NOMO-1 treated with DMSO at 0.1 percent for 48 hours (cell line): ENCODE data around the gene C9orf40.

Source experiments
- DNase-seq: peaks from one replicate; lab custom pipeline; 2025; ENCODE audit not compliant: unreplicated experiment; lab: John Stamatoyannopoulos, UW

The C9orf40 gene, protein sequence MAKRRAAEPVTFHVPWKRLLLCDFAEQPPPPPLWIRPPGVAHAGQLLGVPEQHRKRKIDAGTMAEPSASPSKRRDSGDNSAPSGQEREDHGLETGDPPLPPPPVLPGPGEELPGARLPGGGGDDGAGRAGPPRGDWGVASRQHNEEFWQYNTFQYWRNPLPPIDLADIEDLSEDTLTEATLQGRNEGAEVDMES

DNA sequence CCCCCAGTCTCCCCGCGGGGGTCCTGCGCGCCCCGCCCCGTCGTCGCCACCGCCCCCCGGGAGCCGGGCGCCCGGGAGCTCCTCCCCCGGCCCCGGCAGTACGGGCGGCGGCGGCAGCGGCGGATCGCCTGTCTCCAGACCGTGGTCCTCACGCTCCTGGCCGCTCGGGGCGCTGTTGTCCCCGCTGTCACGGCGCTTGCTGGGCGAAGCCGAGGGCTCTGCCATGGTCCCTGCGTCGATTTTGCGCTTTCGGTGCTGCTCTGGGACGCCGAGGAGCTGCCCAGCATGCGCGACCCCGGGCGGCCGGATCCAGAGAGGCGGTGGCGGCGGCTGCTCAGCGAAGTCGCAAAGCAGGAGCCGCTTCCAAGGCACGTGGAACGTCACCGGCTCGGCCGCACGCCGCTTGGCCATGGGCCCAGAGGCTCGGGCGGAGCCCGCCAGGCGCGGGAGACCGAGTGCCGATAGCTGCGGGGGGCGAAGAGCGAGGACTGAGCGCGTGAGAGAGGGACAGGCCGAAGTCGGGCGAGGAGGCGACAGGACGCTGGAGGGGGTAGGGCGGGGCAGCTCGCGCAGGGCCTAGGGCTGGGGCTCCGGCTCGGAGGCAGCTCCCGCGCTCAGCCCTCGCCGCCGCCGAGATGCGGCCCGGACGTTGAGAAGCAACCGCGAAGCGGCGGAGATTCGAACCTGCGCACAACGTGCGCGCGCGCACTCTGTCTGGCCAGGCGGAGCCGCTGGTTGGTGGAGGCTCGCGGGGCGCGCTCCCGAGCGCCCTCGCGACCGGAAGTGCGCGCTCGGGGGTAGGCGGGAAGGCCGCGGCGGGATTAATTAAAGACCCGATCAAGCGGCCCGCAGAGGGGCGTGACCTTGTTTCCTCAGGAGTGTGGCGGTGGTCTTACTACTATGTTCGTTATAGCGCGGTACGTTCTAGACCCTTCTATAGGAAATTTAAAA is at the start of gene C9orf40:
Gene C9orf40, minus strand, starts transcription at position 712 of the 951 bp plus-strand sequence. Its CDS starts 301 bp downstream, at position 411.
- DNase-seq: peak; percentile 51

DNA sequence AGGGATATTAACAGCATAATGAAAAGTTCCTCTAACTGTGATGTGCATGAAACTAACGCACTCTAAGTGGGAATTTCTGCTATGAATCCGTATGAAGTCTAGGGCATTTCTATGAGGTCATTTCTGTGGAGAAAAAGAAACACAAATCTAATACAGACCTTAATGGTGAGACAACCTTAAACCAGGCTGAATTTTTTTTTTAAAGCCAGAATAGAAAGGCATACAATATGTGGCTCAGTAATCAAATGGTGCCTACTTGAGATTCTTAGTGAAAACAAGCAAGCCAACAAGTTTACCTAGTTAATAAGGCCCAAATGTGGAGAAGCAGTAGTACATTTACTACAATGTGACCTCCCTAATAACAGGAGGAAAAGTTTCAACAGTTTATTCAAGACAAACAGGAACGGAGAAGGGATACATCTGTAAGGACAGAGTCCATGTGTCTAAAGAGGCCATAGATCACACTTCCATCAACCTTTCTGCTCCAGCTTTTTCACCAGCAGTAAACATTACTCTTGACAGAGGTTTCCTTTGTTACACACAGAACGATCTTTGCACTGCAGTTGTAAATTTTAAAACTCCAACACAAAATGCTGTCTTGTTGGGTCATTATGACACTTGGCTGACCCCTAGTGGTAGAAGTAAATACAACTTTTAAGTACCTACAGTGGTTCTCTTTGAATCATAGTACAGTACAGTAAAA is 49.2 kb upstream of the C9orf40 start:
- peak; percentile 35 for DNase-seq

DNA sequence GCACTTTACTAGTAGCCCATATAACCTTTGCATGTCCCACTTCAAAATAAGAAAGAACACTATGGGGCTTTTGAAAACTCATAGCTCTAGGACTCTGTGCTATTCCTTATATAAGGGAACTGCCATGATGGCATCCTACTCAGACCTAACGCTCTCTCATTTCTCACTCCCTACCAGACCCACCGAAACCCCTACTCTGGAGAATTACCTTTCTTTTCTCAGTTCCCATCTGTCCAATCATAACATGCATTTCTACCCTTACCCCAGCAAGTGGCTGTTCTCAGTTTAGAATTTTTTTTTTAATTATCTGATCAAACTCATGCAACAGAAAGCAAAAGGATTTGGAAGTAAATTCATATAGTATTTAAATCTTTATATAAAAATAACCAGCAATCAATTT is 48.1 kb upstream of the C9orf40 start:
- no peak for DNase-seq

DNA sequence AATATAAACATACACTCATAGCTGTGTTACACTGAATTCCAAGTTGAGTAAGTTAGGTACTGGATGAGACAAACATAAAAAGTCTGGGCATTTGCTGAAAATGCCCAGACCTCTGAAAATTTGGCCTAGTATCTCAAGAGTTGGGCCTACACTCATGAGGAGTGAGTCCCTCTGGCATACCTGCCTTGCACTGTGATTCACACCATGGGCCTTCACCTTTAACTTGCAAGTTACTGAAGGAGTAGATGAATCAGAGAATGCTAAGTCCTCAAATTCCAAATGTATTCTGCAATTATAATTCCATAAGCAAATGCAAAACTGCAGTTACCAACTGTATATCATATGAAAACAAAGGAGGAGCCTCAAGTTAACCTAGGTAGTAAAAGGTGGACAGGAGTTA is 32.3 kb upstream of the C9orf40 start:
- no peak for DNase-seq

DNA sequence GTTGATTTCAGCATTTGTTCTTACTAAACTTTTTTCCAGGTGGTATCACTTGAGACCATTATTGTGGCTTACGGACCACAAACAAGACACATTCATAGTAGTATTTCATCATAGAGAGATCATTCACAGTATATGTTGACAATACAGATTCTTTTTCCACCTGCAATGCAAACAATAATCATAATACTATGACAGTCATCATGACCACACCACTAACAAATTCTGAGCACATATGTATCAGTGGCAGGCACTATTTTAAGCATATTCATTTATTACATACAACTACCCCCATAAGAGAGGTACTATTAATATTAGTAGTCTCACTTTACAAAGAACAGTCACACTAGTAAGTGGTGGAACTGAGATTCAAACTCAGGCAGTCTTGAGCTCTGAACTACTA is 31.0 kb upstream of the C9orf40 start:
- no peak for DNase-seq

DNA sequence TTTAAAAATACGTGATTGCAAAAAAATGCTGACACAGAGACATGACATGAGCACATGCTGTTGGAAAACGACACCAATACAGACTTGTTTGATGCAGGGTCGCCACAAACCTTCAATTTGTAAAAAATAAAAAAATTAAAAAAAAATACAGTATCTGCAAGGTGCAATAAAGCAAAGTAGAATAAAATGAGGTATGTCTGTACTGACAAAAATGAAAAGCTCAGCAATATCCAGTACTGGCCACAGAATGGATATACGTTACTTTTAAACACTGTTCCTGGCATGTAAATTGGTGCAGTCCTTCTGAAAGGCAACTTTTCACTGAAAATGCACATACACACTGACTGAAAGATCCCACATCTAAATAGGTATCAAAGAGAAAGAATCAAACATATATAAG is 27.1 kb upstream of the C9orf40 start:
- DNase-seq: no peak

DNA sequence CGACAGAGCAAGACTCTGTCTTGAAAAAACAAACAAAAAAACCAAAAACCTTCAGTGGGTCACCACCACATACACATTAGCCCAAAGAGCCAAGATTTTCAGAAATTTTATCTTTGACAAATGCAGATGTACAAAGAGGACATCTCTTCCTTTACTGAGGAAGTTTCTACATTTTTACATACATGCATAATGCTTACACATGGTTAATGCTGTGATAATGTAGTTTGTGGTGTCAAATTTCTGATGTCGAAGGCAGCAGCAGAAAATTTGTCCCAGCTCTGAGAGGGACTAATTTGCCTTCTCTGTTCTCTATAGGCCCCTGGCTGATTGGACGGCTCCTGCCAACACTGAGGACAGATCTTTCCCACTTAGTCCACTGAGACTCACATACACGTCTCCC is 24.6 kb upstream of the C9orf40 start:
- no peak for DNase-seq

DNA sequence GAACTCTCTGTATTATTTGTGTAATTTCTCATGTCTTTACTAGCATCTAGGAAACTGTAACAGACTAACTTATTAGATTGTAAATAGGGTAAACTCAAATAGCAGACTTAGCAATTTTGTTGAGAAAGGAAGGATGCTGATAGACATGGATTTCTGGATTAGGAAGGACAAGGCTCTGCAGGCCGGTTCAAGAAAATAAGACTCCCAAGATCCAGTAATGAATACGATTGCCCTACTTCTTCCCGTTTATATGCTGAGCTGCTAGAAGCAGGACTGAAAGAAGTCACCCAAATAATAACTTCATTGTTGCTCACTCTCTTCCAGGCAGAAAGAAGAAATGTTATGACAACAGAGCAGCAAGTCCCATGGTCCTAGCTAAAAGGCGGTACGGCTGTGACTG is 22.8 kb upstream of the C9orf40 start:
- DNase-seq: no peak

DNA sequence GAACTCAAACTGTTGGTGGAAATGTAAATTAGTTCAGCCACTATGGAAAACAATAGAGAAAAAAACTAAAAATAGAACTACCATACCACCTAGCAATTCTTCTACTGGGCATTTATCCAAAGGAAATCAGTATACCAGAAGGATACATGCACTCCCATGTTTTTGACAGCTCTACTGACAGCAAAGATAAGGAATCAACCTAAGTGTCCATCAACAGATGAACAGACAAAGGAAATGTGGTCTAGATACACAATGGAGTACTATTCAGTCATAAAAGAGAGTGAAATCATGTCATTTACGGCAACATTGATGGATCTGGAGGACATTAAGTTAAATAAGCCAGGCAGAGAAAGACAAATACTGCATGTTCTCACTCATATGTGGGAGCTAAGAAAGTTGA is 21.8 kb upstream of the C9orf40 start:
- DNase-seq: no peak

DNA sequence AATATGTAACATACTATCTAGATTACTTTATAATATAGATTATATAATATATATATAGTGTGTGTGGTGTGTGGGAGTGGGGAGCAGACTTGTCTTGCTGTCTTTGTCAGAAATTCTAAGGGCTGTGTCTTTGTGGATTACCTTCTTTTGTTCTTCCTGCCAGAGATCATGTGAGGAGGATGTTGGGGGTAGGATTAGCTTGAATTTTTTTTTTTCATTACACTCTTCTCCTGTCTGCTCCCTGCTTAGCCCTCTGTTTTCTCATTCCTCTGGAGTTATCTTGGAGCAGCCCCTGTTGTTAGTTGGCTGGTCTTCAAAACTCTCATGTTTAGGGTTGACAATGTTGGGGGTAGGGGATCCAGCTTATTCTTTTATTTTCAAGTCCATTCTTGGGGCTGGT is 21.0 kb upstream of the C9orf40 start:
- no peak for DNase-seq

DNA sequence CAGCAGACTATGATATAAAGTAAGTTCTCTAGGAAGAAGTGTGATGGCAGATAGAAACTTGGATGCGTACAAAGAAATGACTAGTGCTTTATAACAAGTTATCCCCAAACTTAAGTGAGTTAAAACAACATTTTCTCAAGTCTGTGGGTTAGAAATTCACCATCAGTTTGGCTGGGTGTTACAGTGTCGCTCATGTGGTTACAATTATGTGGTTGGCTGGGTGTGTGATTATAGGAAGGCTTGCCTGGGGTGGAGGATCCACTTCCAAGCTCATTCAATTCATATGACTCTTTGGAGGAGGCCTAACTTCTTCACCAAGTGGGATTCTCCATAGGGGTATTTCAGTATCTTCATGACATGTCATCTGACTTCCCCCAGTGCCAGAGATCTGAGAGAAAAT is 10.3 kb upstream of the C9orf40 start:
- no peak for DNase-seq

DNA sequence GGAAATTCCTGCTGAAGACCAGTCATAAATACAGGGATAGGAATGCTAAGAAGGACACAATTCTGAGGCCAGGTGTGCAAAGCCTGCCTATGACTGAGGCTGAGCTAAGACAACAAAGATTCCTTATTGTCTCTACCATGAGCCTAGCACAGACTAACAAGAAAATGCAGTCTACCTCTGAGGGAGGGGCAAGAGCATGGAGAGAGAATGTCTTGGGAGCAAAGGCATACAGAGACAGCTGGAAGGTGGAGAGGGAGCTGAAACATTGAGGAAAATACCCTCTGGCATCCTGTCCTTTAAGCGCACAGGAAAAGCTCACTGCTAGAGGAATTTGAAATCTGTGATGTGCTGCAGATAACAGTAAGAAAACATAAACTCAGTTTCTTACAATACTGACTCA is 8.8 kb upstream of the C9orf40 start:
- no peak for DNase-seq

DNA sequence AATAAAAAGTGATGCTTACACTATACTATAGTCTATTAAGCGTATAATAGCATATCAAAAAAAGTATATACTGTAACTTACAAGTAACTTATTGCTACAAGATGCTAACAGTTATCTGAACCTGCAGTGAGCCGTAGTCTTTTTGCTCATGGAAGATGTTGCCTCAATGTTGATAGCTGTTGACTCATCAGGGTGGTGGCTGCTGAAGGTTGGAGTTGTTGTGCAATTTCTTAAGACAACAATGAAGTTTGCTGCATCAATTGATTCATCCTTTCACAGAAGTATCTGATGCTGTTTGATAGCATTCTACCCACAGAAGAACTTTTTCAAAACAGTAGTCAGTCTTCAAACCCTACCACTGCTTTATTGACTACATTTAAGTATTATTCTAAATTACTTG is 7.8 kb upstream of the C9orf40 start:
- peak; percentile 58 for DNase-seq

DNA sequence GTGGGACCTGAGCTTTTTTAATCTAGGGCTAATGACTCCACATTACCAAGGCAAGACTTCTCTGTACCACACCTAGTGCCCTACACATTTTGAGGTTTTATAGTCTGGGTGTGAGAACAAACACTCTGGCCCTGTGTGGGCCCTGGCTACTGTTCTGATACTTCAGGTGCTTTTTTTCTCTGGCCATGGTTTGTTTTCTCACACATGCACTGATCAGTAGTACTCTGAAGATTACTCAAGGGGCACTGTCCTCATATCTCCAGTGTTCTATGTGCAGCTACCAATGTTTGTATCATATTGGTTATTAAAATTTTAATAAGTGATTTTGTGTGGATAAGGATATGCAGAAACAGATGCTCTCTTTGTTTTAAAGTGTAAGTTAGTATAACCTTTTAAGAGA is 5.9 kb upstream of the C9orf40 start:
- DNase-seq: no peak

DNA sequence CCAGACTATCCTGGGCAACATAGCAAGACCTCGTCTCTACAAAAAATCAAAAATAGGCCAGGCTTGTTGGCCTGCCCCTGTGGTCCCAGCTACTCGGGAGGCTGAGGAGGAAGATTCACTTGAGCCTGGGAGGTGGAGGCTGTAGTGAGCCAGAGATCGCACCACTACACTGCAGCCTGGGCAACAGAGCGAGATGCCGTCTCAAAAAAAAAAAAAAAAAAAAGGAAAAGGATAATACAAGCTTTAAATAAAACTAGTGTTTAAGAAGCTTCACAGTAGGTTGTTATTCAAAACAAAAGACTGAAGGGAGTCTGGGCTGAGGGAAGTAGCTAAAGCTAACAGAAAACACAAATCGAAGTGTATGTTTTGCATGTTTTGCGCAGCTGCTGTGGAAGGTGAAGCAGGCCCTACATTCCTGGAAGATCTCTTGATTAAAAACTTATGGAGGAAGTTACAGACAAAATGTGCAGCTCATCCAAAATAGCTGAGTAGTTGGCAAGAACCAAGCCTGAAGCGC is 581 bp upstream of the C9orf40 start:
- DNase-seq: no peak

DNA sequence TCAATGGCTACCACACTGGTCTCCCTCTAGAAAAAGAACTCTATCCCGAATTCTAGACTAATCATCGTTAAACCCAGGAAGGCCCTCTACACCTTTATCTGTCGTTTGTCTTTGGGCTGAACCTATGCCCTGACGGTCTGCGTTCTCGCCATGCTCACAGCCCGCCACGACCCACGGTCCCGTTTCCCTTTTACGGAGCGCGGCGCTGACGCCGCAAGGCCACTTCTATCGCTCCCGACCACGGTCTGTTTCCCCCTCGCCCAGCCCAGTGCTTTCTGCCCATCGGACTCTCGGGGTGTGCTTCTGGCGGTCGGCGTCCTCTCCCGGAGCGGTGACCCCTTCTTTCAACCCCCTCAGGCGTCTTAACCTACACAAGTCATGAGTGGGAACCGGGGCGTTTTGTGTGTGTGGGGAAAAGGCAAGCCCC is 974 bp downstream of the C9orf40 start:
- DNase-seq: peak; percentile 12

DNA sequence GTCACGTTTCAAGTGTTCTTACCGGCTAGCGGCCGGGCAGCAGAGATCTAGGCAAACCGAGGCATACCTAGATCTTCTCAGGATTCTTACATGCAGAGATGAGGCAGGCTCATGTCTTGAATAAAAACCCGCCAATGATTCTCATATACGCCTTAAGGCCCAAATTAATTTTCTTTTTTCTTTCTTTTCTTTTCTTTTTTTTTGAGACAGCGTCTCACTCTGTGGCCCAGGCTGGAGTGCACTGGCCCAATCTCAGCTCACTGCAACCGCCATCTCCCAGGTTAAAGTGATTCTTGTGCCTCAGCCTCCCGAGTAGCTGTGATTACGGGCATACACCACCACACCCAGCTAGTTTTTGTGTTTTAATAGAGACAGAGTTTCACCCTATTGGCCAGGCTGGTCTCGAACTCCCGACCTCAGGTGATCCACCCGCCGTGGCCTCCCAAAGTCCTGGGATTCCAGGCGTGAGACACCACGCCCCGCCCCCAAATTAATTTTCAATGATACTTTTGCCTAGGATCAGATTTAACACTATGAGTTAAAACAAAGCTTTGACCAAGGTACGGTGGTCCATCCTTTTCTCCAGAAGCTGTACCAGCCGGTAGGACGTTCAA is 1.5 kb downstream of the C9orf40 start:
- DNase-seq: no peak

DNA sequence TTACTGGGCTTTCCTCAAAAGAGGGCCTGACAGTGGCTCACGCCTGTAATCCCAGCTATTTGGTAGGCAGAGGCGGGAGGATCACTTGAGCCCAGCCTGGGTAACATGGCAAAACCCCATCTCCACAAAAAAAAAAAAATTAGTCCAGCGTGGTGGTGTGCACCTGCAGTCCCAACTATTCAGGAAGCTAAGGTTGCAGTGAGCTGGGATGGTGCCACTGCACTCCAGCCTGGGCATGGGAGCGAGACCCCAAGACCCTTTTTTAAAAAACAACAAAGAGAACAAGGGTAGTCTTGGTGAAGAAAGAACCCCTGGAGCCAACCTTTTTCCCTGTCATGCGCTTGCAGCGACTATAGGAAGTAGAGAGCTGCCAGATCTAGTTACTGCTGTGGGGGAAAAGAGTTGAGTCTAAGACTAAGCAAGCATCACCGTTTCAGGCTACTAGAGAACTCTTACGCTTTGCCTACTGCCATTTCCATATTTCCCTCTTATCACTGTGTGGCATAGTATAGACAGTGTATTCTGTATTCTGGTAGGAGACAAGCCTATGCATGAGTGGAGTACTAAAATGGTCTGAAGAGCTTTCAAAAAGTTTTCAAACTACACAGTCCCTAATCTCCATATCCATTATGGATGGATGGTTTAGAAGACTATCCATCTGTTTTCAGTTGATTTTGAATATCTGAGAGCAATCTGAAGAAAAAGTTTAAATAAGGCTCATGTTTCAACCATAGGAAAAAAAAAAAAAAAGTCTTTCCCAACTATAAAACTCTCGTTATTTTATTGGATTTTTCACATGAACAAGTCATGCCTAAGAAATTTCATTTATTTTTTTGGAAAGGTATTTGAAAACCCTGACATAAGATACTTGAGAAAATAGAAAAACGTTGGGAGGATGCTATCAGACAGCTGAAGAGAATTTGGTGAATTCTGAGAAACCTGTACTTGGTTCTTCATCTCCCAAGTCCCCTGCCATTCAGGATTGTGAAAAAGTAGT is 2.6 kb downstream of the C9orf40 start:
- no peak for DNase-seq

DNA sequence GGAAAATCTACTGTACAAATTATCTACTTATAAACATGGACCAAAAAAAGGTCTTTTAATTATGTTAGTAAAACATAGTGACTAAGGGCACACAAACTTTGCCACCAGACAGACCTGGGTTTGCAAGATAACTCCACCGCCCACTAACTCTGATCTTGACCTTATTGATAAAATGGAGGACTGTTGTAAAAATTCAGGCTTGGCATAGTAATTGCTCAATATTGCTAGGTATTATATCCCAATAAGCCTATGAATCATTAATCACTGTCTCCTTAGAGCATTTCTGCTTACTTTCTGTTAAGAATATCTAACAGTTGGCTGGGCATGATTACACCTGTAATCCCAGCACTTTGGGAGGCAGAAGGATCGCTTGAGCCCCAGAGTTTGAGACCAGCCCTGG is 3.8 kb downstream of the C9orf40 start:
- DNase-seq: no peak

DNA sequence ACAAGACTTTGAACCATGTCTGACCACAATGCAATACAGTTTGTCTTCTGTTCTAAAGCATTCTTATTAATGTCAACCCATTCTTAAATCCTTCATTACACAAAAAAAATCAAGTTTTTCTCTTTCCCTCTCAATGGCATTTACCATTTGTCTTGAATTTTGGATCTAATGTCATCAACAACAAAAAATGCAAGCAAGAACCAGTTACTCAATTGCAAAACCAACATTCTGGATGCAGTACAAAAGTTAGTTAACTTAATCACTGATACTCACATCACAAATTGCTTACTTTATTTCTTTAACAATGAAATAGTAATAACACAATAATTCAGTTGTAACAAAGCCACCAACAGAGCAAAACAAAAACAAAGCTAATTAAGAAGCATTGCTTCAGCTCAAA is 6.0 kb downstream of the C9orf40 start:
- DNase-seq: no peak
